GM21390 (cell line): Measurements from ENCODE around the gene TRERF1.

ENCODE experiments used
- ATAC-seq: cut with Tn5 transposase; IDR thresholded peaks from one replicate; pipeline ENCODE4 v1.9.1; 2021; ENCODE audit not compliant: unreplicated experiment

Gene TRERF1

GRCh38 chr6:42315259-42315990, 136.3 kb downstream of the TRERF1 start:
- no peak for ATAC-seq

- ATAC-seq = no peak
These were observed 137.0 kb downstream of the TRERF1 start for GRCh38 chr6:42314571-42315258.

- no peak for ATAC-seq
These were observed 137.7 kb downstream of the TRERF1 start for GRCh38 chr6:42313941-42314570.

GRCh38 chr6:42313038-42313437, 138.7 kb downstream of the TRERF1 start:
- ATAC-seq = no peak

- ATAC-seq = no peak
These were observed 144.6 kb downstream of the TRERF1 start for GRCh38 chr6:42307141-42307470.

- ATAC-seq = no peak
These were observed 145.1 kb downstream of the TRERF1 start for GRCh38 chr6:42306439-42307140.

- ATAC-seq = no peak
These were observed 147.5 kb downstream of the TRERF1 start for GRCh38 chr6:42304053-42304712.

- no peak for ATAC-seq
These were observed 149.3 kb downstream of the TRERF1 start for GRCh38 chr6:42302411-42302810.

- ATAC-seq = no peak
These were observed 149.7 kb downstream of the TRERF1 start for GRCh38 chr6:42301986-42302385.

GRCh38 chr6:42300701-42301100, 151.0 kb downstream of the TRERF1 start:
- ATAC-seq = no peak

- ATAC-seq = no peak
These were observed 151.5 kb downstream of the TRERF1 start for GRCh38 chr6:42300185-42300584.

GRCh38 chr6:42297661-42298060, 154.1 kb downstream of the TRERF1 start:
- ATAC-seq = no peak

GRCh38 chr6:42296614-42297013, 155.1 kb downstream of the TRERF1 start:
- ATAC-seq = no peak

- no peak for ATAC-seq
These were observed 156.0 kb downstream of the TRERF1 start for GRCh38 chr6:42295677-42296076.

- no peak for ATAC-seq
These were observed 156.5 kb downstream of the TRERF1 start for GRCh38 chr6:42295181-42295580.

- no peak for ATAC-seq
These were observed 157.0 kb downstream of the TRERF1 start for GRCh38 chr6:42294759-42295158.

GRCh38 chr6:42293386-42293977, 158.2 kb downstream of the TRERF1 start:
- no peak for ATAC-seq

- ATAC-seq = no peak
These were observed 159.6 kb downstream of the TRERF1 start for GRCh38 chr6:42292004-42292740.

GRCh38 chr6:42287756-42288155, 164.0 kb downstream of the TRERF1 start:
- ATAC-seq = no peak

- no peak for ATAC-seq
These were observed 170.2 kb downstream of the TRERF1 start for GRCh38 chr6:42281570-42281969.
